AG04450 (cell line): Measurements from ENCODE around the gene TSSC4. TPM values are rescaled to one million over a fixed set of nuclear protein-coding genes. Genes with fewer than 3 reads are reported as not detected.

Experiments
- CTCF ChIA-PET: fragments of 300-600, 350-600 bp; formaldehyde crosslinking; extraction: SDS; loops from one replicate; lab custom pipeline; 2022; ENCODE audit warnings: antibody characterized with exemption, inconsistent platforms; lab: Charles Lee
- POLR2A ChIA-PET: fragments of 350-600 bp; formaldehyde crosslinking; extraction: SDS; loops from one replicate; lab custom pipeline; 2021; ENCODE audit warnings: antibody characterized with exemption, inconsistent platforms; lab: Yijun Ruan, JAX
- DNase-seq: peaks from one replicate; pipeline ENCODE4 v3.0.0-alpha.2; 2011; ENCODE audit warnings: low read depth, low spot score
- H3K27ac ChIP-seq: one replicate; pipeline ENCODE4 v1.5.1; 2012; ENCODE audit warnings: low read depth, low read length, control low read depth
- H3K27me3 ChIP-seq: one replicate; pipeline ENCODE4 v1.6.0; 2012; ENCODE audit warnings: low read length; ENCODE audit not compliant: control insufficient read depth, insufficient read depth
- H3K4me3 ChIP-seq: 2 replicates; pipeline ENCODE4 v1.5.1; 2011; ENCODE audit warnings: mild to moderate bottlenecking, low read depth, low read length, control low read depth
- H3K9me3 ChIP-seq: 2 replicates; pipeline ENCODE4 v1.5.1; 2012; ENCODE audit warnings: low read length; ENCODE audit not compliant: control insufficient read depth, insufficient read depth
- polyA plus RNA-seq: library from polyadenylated mRNA; depleted of rRNA; stranded (reverse); fragments of >200 nt; gene quantifications from 2 replicates; pipeline ENCODE4 v1.2.3, GENCODE V29; 2011
- TF ChIP-seq, protein P1 (sequence below): IDR thresholded peaks from 2 replicates; pipeline ENCODE4 v1.5.1; 2011; ENCODE audit warnings: low read depth, low read length, control low read depth, inconsistent platforms

TSSC4 gene
- polyA plus RNA-seq, 1 experiment = 13.3 TPM

DNA sequence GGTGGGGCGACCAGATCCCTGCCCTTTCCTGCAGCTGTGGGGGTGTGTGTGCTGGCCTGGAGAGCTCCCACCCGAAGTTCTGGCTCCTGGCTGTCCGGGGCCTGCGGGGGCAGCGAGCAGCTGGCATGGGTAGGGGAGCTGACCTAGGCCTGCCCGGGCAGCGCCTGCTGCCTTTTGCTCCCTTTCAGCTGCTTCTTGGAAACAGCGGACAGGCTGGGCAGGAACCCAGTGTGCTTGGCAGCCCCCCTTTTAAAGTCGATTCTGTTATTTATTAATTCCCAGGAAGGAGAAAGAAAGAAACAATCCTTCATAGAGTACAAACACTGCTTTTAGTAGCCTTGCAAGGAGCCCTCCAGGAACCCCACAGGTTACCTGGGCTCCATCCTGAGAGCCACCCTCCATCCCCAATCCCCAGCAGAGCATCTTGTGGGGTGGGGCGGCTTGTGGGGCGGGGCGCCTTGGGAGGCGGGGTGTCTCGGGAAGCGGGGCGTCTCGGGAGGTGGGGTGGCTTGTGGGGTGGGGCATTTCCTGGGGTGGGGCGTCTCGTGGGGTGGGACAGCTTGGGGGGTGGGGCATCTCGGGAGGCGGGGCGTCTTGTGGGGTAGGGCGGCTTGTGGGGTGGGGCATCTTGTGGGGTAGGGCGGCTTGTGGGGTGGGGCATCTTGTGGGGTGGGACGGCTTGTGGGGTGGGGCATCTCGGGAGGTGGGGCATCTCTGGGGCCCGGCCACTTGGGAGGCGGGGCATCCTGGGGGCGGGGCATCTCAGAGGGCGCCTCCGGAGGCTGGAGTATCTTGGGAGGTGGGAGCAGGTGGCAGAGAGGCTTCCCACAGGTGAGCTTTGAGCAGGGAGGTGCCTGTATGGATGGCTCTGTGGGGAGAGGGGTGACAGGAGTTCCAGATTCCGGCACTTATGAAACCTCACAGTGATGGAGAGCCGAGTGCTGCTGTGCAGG, 16.4 kb upstream of the TSSC4 start:
- ChIA-PET CTCF (no interaction called here), POLR2A (interaction anchor here (0.7 to 1.1 kb wide), 2 partner anchors 16 to 502 kb away, joined by 3 to 4 read pairs; partner anchors contain the start of gene TSSC4)
- H3K27ac ChIP-seq = peak overlapping the region; percentile 21
- DNase-seq = no peak
- no peaks in the 10 kb centered on the region for H3K27me3 ChIP-seq
- H3K4me3 ChIP-seq = no peak overlapping the region
- TF ChIP-seq, protein P1, sequence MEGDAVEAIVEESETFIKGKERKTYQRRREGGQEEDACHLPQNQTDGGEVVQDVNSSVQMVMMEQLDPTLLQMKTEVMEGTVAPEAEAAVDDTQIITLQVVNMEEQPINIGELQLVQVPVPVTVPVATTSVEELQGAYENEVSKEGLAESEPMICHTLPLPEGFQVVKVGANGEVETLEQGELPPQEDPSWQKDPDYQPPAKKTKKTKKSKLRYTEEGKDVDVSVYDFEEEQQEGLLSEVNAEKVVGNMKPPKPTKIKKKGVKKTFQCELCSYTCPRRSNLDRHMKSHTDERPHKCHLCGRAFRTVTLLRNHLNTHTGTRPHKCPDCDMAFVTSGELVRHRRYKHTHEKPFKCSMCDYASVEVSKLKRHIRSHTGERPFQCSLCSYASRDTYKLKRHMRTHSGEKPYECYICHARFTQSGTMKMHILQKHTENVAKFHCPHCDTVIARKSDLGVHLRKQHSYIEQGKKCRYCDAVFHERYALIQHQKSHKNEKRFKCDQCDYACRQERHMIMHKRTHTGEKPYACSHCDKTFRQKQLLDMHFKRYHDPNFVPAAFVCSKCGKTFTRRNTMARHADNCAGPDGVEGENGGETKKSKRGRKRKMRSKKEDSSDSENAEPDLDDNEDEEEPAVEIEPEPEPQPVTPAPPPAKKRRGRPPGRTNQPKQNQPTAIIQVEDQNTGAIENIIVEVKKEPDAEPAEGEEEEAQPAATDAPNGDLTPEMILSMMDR = no peak
- H3K9me3 ChIP-seq = peaks cover 4% of the 10 kb centered on the region; the same call in 1 of the 2 replicates

DNA sequence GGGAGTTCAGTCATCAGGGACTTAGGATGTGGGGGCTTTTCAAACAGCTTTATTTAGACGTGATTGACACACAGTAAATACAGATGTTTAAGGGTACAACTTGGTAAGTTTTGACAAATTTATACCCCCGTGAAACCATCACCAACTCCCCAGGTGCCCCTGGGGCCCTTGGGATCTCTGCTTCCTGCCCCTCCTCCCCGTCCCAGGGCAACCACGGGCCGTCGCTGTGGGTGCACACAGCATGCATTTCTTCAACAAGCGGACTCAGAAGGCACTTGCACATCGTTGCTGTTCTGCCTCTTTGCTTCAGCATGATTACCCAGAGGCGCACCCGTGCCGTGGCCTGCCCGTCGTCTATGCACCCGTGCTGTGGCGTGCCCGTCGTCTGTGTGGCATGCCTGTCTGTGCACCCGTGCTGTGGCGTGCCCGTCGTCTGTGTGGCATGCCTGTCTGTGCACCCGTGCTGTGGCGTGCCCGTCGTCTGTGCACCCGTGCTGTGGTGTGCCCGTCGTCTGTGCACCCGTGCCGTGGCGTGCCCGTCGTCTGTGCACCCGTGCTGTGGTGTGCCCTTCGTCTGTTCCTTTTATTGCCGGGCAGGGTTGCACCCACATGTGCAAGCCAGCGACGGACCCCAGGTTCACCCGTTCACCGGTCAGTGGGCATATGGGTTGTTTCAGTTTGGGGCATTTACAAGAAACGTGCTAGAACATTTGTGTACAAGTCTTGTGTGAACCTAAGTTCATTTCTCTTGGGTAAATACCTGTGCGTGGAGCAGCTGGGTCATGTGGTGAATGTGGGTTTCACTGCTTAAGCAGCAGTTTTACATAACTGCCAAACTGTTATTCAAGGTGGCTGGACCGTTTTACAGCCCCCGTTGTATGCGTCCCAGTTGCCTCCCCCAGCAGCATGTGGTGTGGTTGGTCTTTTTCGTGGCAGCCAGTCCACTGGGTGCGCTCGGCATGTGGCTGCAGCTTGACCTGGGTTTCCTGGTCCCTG, 15.1 kb upstream of the TSSC4 start:
- TF ChIP-seq, protein P1 = no peak
- CTCF ChIA-PET = no interaction called here
- POLR2A ChIA-PET = interaction anchor here (0.6 to 3.3 kb wide), 2 partner anchors 8 to 15 kb away, joined by 3 to 56 read pairs; partner anchors contain the start of genes CD81 and TSSC4
- H3K4me3 ChIP-seq = no peak overlapping the region
- H3K27me3 ChIP-seq = no peaks in the 10 kb centered on the region
- DNase-seq = no peak
- peaks cover 4% of the 10 kb centered on the region; the same call in 1 of the 2 replicates for H3K9me3 ChIP-seq
- H3K27ac ChIP-seq = no peak overlapping the region

DNA sequence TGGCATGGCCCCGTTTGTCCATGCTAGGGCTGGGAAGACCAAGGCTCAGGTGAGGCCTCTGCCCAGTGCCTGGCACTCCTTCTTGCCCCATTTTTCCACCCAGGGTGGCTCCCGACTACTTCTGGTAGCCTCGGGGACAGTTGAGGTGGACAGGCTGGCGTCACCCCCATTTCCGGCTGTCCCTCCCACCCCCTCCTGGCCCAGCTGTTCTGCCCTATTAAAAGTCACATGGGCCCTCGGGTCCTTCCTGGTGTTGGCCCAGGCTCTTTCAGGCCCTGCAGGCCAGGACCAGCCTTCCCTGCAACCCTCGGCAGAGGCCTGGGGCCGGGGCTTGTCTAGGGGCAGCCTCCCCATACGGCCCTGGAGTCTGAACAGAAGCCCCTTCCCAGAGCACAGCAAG, 14.0 kb upstream of the TSSC4 start:
- Histone ChIP-seq H3K27ac (no peak overlapping the region), H3K9me3 (no peaks in the 10 kb centered on the region; the same call in 1 of the 2 replicates), H3K27me3 (no peaks in the 10 kb centered on the region), H3K4me3 (no peak overlapping the region)
- DNase-seq = no peak
- POLR2A ChIA-PET = interaction anchor here (0.7 to 3.3 kb wide), 2 partner anchors 9 to 82 kb away, joined by 3 to 56 read pairs; partner anchors contain the start of gene CD81
- CTCF ChIA-PET = interaction anchor here (1.0 kb wide), 1 partner anchor 33 kb away, joined by 4 read pairs; no protein-coding TSS in a partner anchor
- TF ChIP-seq, protein P1 = no peak

DNA sequence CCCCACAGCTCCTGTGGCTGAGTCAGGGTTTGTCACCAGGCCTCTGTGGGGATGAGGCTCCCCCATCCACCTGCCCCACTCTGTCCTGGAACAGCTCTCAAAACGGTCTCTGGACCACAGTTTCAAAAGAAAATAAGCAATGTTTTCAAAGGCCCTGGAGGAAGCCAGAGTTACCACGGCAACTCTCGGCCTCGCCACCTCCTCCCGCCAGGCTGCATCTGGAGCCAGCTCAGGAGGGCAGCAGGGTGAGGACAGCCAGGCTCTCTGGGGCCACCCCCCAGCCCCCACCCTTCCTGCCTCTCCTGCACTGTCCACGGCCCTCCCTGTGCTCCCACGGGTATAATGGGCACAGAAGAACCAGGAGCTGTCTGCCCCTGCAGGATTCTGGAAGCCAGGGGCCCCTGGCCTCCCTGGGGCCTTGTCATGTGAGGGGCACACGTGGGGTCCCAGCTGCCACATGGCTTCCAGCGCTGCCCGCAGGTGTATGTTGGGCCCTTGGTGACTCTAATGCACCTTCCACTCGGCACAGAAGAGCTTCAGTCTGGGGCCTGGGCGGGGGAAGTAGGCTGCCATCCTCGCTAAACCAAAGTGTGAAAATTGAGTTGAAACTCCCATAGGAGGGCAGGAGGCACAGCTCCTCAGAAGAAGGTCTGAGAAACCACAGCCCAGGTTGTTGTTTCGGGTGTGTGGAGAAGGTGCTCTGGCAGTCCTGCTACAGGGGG, 13.1 kb upstream of the TSSC4 start:
- Histone ChIP-seq H3K27ac (peak overlapping the region; percentile 39), H3K4me3 (no peak overlapping the region), H3K27me3 (no peaks in the 10 kb centered on the region), H3K9me3 (no peaks in the 10 kb centered on the region; the same call in 1 of the 2 replicates)
- no peak for DNase-seq
- TF ChIP-seq, protein P1 = no peak
- CTCF ChIA-PET = interaction anchor here (1.0 kb wide), 1 partner anchor 32 kb away, joined by 4 read pairs; no protein-coding TSS in a partner anchor
- POLR2A ChIA-PET = interaction anchor here (0.7 to 3.3 kb wide), 2 partner anchors 10 to 83 kb away, joined by 3 to 56 read pairs; partner anchors contain the start of gene CD81
